K562 (cell line): ENCODE data around the gene DOCK4. TPM values are rescaled to one million over a fixed set of nuclear protein-coding genes. Genes with fewer than 3 reads are reported as not detected.

ENCODE experiments used
- ATAC-seq: fragments of 200-7000 bp; cut with Tn5 transposase; 3 replicates; pipeline ENCODE4 v1.9.1; 2020; ENCODE audit warnings: moderate library complexity
- BruUV-seq: library from RNA; stranded (reverse); fragments of 400-500 nt; replicated peaks from 2 replicates; lab custom pipeline; 2021; lab: Mats Ljungman, UMichigan
- CTCF ChIA-PET: fragments of 300-600 bp; formaldehyde crosslinking; extraction: SDS; loops from one replicate; lab custom pipeline; 2021; ENCODE audit warnings: low intra/inter-chr PET ratio; lab: Yijun Ruan, JAX
- POLR2A ChIA-PET: fragments of 300-600, 350-650 bp; sonication (Branson Sonifier 250); formaldehyde crosslinking; extraction: SDS; loops from one replicate; lab custom pipeline; 2021; ENCODE audit warnings: antibody characterized with exemption, inconsistent platforms; lab: Yijun Ruan, JAX
- DNase-seq, 4 experiments: peaks; one replicate each; pipeline versions ENCODE4 v3.0.0 to v3.0.0-alpha.2; 2011 to 2018; ENCODE audit warnings: low spot score in 3 of 4, mixed read lengths in 3 of 4; ENCODE audit errors: extremely low read depth in 1 of 4
- FAIRE-seq: peaks from 2 replicates; lab custom pipeline; 2011; peaks lifted over from hg19 to GRCh38; lab: Jason Lieb, UNC
- H2AFZ ChIP-seq: 2 replicates; pipeline ENCODE4 v1.6.0; 2011; ENCODE audit warnings: low read depth, low read length, control low read depth, inconsistent platforms
- H3K27ac ChIP-seq: fragments of 200-600 bp; 3 replicates; pipeline ENCODE4 v1.8.0; 2011; ENCODE audit warnings: low read depth, mild to moderate bottlenecking, control low read depth, inconsistent platforms, low read length, moderate library complexity, mixed read lengths; ENCODE audit errors: extremely low read depth
- H3K27me3 ChIP-seq, 2 experiments: fragments of 300-600 bp in 1 of 2; 2 replicates in 1 of 2; 3 replicates in 1 of 2; pipeline versions ENCODE4 v1.6.0 to v1.8.0; 2011; ENCODE audit warnings: inconsistent platforms in 2 of 2, low read length in 2 of 2, mild to moderate bottlenecking in 1 of 2, mixed read lengths in 1 of 2, moderate library complexity in 1 of 2; ENCODE audit not compliant: control insufficient read depth in 2 of 2, insufficient read depth in 2 of 2
- H3K36me3 ChIP-seq: fragments of 300-600 bp; 3 replicates; pipeline ENCODE4 v1.8.0; 2011; ENCODE audit warnings: mild to moderate bottlenecking, low read length, inconsistent platforms; ENCODE audit not compliant: control insufficient read depth, insufficient read depth
- H3K4me1 ChIP-seq, 2 experiments: fragments of 200-600 bp in 1 of 2; replicated peaks in 1 of 2; 2 replicates in 1 of 2; 3 replicates in 1 of 2; pipeline versions ENCODE4 v1.5.1 to v1.8.0; 2011; ENCODE audit warnings: inconsistent platforms in 2 of 2, low read length in 2 of 2, mild to moderate bottlenecking in 1 of 2, mixed read lengths in 1 of 2, moderate library complexity in 1 of 2; ENCODE audit not compliant: control insufficient read depth in 2 of 2, insufficient read depth in 2 of 2
- H3K4me2 ChIP-seq: 2 replicates; pipeline ENCODE4 v1.6.1; 2011; ENCODE audit warnings: low read length, control low read depth, inconsistent platforms, mixed read lengths; ENCODE audit not compliant: insufficient read depth
- H3K4me3 ChIP-seq: fragments of 200-600 bp; sonication (generic), shearing (Covaris generic); 2 replicates; pipeline ENCODE4 v1.5.1; 2016; ENCODE audit warnings: control low read depth, inconsistent platforms
- H3K79me2 ChIP-seq: fragments of 200-600 bp; 3 replicates; pipeline ENCODE4 v1.8.0; 2011; ENCODE audit warnings: low read length, inconsistent platforms; ENCODE audit not compliant: control insufficient read depth, insufficient read depth
- H3K9ac ChIP-seq, 2 experiments: 2 replicates each; pipeline versions ENCODE4 v1.6.0 to v1.6.1; 2011; ENCODE audit warnings: low read depth in 2 of 2, low read length in 2 of 2, control low read depth in 1 of 2, inconsistent platforms in 1 of 2, mild to moderate bottlenecking in 1 of 2, mixed read lengths in 1 of 2; ENCODE audit not compliant: insufficient read depth in 1 of 2
- H3K9me1 ChIP-seq: one replicate; pipeline ENCODE4 v1.6.0; 2011; ENCODE audit warnings: inconsistent platforms, mild to moderate bottlenecking, low read length, moderate library complexity; ENCODE audit not compliant: control insufficient read depth, insufficient read depth
- H3K9me3 ChIP-seq: replicated peaks from 2 replicates; pipeline ENCODE4 v1.5.1; 2011; ENCODE audit warnings: low read depth, low read length, inconsistent platforms; ENCODE audit not compliant: control insufficient read depth, insufficient read depth
- H4K20me1 ChIP-seq: replicated peaks from 2 replicates; pipeline ENCODE4 v1.6.1; 2011; ENCODE audit warnings: low read length, inconsistent platforms, mixed read lengths; ENCODE audit not compliant: control insufficient read depth, insufficient read depth
- GMEB1 ChIP-seq: fragments of 250-450 bp; sonication (Bioruptor Pico); IDR thresholded peaks from 2 replicates; pipeline ENCODE4 v1.4.0; 2020; ENCODE audit warnings: mild to moderate bottlenecking
- HMBOX1 ChIP-seq: sonication (generic); IDR thresholded peaks from 2 replicates; pipeline ENCODE4 v1.6.1; 2016
- MCM3 ChIP-seq: fragments of 450-650 bp; IDR thresholded peaks from 2 replicates; pipeline ENCODE4 v1.6.1; 2016
- NFIC ChIP-seq: fragments of 450-650 bp; IDR thresholded peaks from 2 replicates; pipeline ENCODE4 v1.6.1; 2017; ENCODE audit warnings: mild to moderate bottlenecking, inconsistent platforms
- NFRKB ChIP-seq: fragments of 450-650 bp; IDR thresholded peaks from 2 replicates; pipeline ENCODE4 v1.6.1; 2016; ENCODE audit warnings: low read depth
- PHB2 ChIP-seq: fragments of 450-650 bp; IDR thresholded peaks from 2 replicates; pipeline ENCODE4 v1.6.1; 2017; ENCODE audit warnings: low read depth
- PHF21A ChIP-seq: fragments of 450-650 bp; IDR thresholded peaks from 2 replicates; pipeline ENCODE4 v1.6.1; 2017; ENCODE audit warnings: low read depth, borderline replicate concordance
- PHF8 ChIP-seq: fragments of 200-600 bp; sonication (generic); IDR thresholded peaks from 2 replicates; pipeline ENCODE4 v1.6.1; 2012; ENCODE audit warnings: mixed run types, mild to moderate bottlenecking, inconsistent platforms, low read length, moderate library complexity, borderline replicate concordance
- TAF15 ChIP-seq: fragments of 200-400 bp; formaldehyde crosslinking; IDR thresholded peaks from 2 replicates; pipeline ENCODE4 v1.6.1; 2017; ENCODE audit warnings: mild to moderate bottlenecking, low read depth, low read length, moderate library complexity
- TFAM ChIP-seq: fragments of 250-450 bp; sonication (Bioruptor Pico); conservative IDR thresholded peaks from 2 replicates; pipeline ENCODE4 v1.5.0; 2021; ENCODE audit warnings: mild to moderate bottlenecking, moderate library complexity
- XRCC3 ChIP-seq: fragments of 450-650 bp; IDR thresholded peaks from 2 replicates; pipeline ENCODE4 v1.6.1; 2017; ENCODE audit warnings: mild to moderate bottlenecking, moderate library complexity
- ZNF174 ChIP-seq: fragments of 250-450 bp; sonication (Bioruptor Pico); IDR thresholded peaks from 2 replicates; pipeline ENCODE4 v1.4.0; 2020; ENCODE audit warnings: mild to moderate bottlenecking
- WGBS: fragments of 100-300 bp; shearing (Covaris generic); methylation state at CpG from one replicate; pipeline ENCODE4 v1.1.6; 2016; ENCODE audit warnings: low coverage, mixed read lengths; ENCODE audit not compliant: insufficient coverage; ENCODE audit errors: missing lambda C conversion rate; 5-methylcytosine and 5-hydroxymethylcytosine counted together
- in situ Hi-C: fragments of 300-500 bp; cut with MboI; formaldehyde crosslinking; loops from 4 replicates; pipeline ENCODE4 v1.15.0; 2018; ENCODE audit warnings: inconsistent platforms, mixed read lengths
- intact Hi-C: fragments of 100-400 bp; cut with micrococcal nuclease; formaldehyde crosslinking; loops from 2 replicates; pipeline ENCODE4 v1.14.2; 2022
- polyA plus RNA-seq, 8 experiments: library from polyadenylated mRNA; depleted of rRNA in 4 of 8; stranded (reverse) in 5 of 8; unstranded in 3 of 8; fragments of >200 nt; fragmentation: Nextera tagmentation in 2 of 8; fragmentation: Illumina TruSeq in 1 of 8; extraction: Ambion mirVana in 2 of 8; extraction: Trizol in 1 of 8; gene quantifications; 2 replicates each; pipeline versions ENCODE4 v1.2.1 to v1.2.3, GENCODE V29; 2011 to 2014; ENCODE audit warnings: inconsistent platforms in 1 of 8, missing spikeins in 1 of 8
- total RNA-seq, 7 experiments: library from RNA; depleted of rRNA in 6 of 7; stranded (reverse); fragments of >200 nt in 6 of 7; fragmentation: Illumina TruSeq in 2 of 7; extraction: Trizol in 2 of 7; gene quantifications; 2 replicates each; pipeline versions ENCODE4 v1.2.1 to v1.2.3, GENCODE V29; 2011 to 2021; ENCODE audit warnings: low replicate concordance in 1 of 7

The DOCK4 gene
- total and polyA plus RNA-seq, 9 of the 15 experiments (the other 6 are each of a cell fraction or from before 2014, with no cell fraction given): 0.42 to 5.7 (median 2.3) TPM

- no peak for TF ChIP-seq XRCC3
- TF ChIP-seq PHF21A: no peak
- TF ChIP-seq MCM3: no peak
- TF ChIP-seq PHB2: no peak
- no peak for TF ChIP-seq ZNF174 (CRISPR knock-in tag)
- TF ChIP-seq HMBOX1: no peak
- no peak for TF ChIP-seq TFAM (CRISPR knock-in tag)
Observed at GRCh38 chr7:112143136-112143535, 63.1 kb downstream of the DOCK4 start (continued).

- H3K36me3 ChIP-seq: no peaks in the 10 kb centered on the region
- WGBS: 0% methylated on average over 3 of the region's 3 CpGs
- no TSS peak for BruUV-seq
- H3K4me1 ChIP-seq: no peaks in the 10 kb centered on the region
- no peak overlapping the region for H2AFZ ChIP-seq
- H3K27ac ChIP-seq: no peak overlapping the region
- ChIA-PET CTCF (no interaction called here), POLR2A (no interaction called here)
- DNase-seq (no peak), FAIRE-seq (no peak), ATAC-seq (no peak)
- no peak overlapping the region for H3K4me2 ChIP-seq
- in situ Hi-C loops: no loop called here
- no peaks in the 10 kb centered on the region for H3K9me1 ChIP-seq
- 0 out of 5 replicates have a peak, but pooled peaks cover 0 to 4% of the 10 kb centered on the region in 2 experiments for H3K27me3 ChIP-seq
- H3K79me2 ChIP-seq: no peaks in the 10 kb centered on the region
- H3K9ac ChIP-seq: no peak overlapping the region
- H3K4me3 ChIP-seq: no peak overlapping the region
- intact Hi-C loops: no loop called here
- H4K20me1 ChIP-seq: no peaks in the 10 kb centered on the region
- H3K9me3 ChIP-seq: no peaks in the 10 kb centered on the region
- TF ChIP-seq GMEB1 (CRISPR knock-in tag): no peak
- TF ChIP-seq NFIC: peak; percentile 61
- TF ChIP-seq NFRKB: no peak
- no peak for TF ChIP-seq PHF8
- no peak for TF ChIP-seq PHF21A
- TF ChIP-seq TAF15: no peak
Observed at GRCh38 chr7:112140600-112140999, 65.6 kb downstream of the DOCK4 start.
